Non-pigmented ciliary epithelial cell (primary cell): ENCODE measurements around the gene TLN1.

Experiments used
- DNase-seq: peaks from one replicate; pipeline ENCODE4 v3.0.0-alpha.2; 2010; ENCODE audit warnings: low read depth

Gene TLN1

GRCh38 chr9:35728041-35728971 lies 3.7 kb downstream of the TLN1 start:
- no peak for DNase-seq

GRCh38 chr9:35727676-35728040 lies 4.3 kb downstream of the TLN1 start:
- DNase-seq, result no peak

- DNase-seq, result no peak
Observed at GRCh38 chr9:35726931-35727330, 5.1 kb downstream of the TLN1 start.

GRCh38 chr9:35725362-35725761 lies 6.6 kb downstream of the TLN1 start:
- DNase-seq, result no peak

- DNase-seq, result no peak
Observed at GRCh38 chr9:35723908-35724307, 8.1 kb downstream of the TLN1 start.

GRCh38 chr9:35723426-35723825 lies 8.6 kb downstream of the TLN1 start:
- DNase-seq, result no peak

- no peak for DNase-seq
Observed at GRCh38 chr9:35719546-35719945, 12.4 kb downstream of the TLN1 start.

- DNase-seq, result no peak
Observed at GRCh38 chr9:35718721-35719511, 13.1 kb downstream of the TLN1 start.

- DNase-seq, result no peak
Observed at GRCh38 chr9:35717132-35717870, 14.7 kb downstream of the TLN1 start.

- DNase-seq, result no peak
Observed at GRCh38 chr9:35716230-35716629, 15.8 kb downstream of the TLN1 start.

- no peak for DNase-seq
Observed at GRCh38 chr9:35714579-35715252, 17.3 kb downstream of the TLN1 start.

GRCh38 chr9:35714123-35714522 lies 17.9 kb downstream of the TLN1 start:
- no peak for DNase-seq

- no peak for DNase-seq
Observed at GRCh38 chr9:35713578-35713977, 18.4 kb downstream of the TLN1 start.

GRCh38 chr9:35712762-35713400 lies 19.1 kb downstream of the TLN1 start:
- no peak for DNase-seq

GRCh38 chr9:35711501-35712428 lies 20.2 kb downstream of the TLN1 start:
- no peak for DNase-seq

GRCh38 chr9:35710818-35711500 lies 21.0 kb downstream of the TLN1 start:
- DNase-seq, result no peak

GRCh38 chr9:35708146-35708545 lies 23.8 kb downstream of the TLN1 start:
- DNase-seq, result no peak

- DNase-seq, result no peak
Observed at GRCh38 chr9:35706951-35707350, 25.0 kb downstream of the TLN1 start.

- no peak for DNase-seq
Observed at GRCh38 chr9:35705836-35706430, 26.1 kb downstream of the TLN1 start.
